Keratinocyte (primary cell): ENCODE data around the gene CFHR3. TPM values are rescaled to one million over a fixed set of nuclear protein-coding genes. Genes with fewer than 3 reads are reported as not detected.

Experiments
- DNase-seq: peaks from one replicate; pipeline ENCODE4 v3.0.0-alpha.2; 2011; ENCODE audit warnings: low read depth, missing footprints, low spot score
- FAIRE-seq: peaks from 2 replicates; lab custom pipeline; 2011; peaks lifted over from hg19 to GRCh38; lab: Jason Lieb, UNC
- H2AFZ ChIP-seq: 2 replicates; pipeline ENCODE4 v1.6.0; 2012; ENCODE audit warnings: low read length, control low read depth, inconsistent platforms; ENCODE audit not compliant: control insufficient read depth
- H3K27ac ChIP-seq: 2 replicates; pipeline ENCODE4 v1.5.1; 2011; ENCODE audit warnings: low read length; ENCODE audit not compliant: control insufficient read depth, insufficient read depth
- H3K27me3 ChIP-seq: 3 replicates; pipeline ENCODE4 v1.6.0; 2011; ENCODE audit warnings: low read length; ENCODE audit not compliant: control insufficient read depth, insufficient read depth; ENCODE audit errors: extremely low read depth
- H3K36me3 ChIP-seq, 2 experiments: 2 replicates in 1 of 2; 3 replicates in 1 of 2; pipeline ENCODE4 v1.5.1; 2011; ENCODE audit warnings: low read length in 2 of 2, mild to moderate bottlenecking in 1 of 2; ENCODE audit not compliant: control insufficient read depth in 2 of 2, insufficient read depth in 2 of 2; ENCODE audit errors: extremely low read depth in 1 of 2
- H3K4me1 ChIP-seq: 3 replicates; pipeline ENCODE4 v1.5.1; 2011; ENCODE audit warnings: low read length; ENCODE audit not compliant: control insufficient read depth, insufficient read depth; ENCODE audit errors: extremely low read depth
- H3K4me2 ChIP-seq: 3 replicates; pipeline ENCODE4 v1.6.0; 2011; ENCODE audit warnings: low read depth, low read length; ENCODE audit not compliant: control insufficient read depth, insufficient read depth; ENCODE audit errors: extremely low read depth
- H3K4me3 ChIP-seq, 3 experiments: fragments of 200-600 bp in 1 of 3; sonication (generic) in 1 of 3; 2 replicates in 2 of 3; 3 replicates in 1 of 3; pipeline ENCODE4 v1.5.1; 2011 to 2016; ENCODE audit warnings: low read length in 3 of 3, mild to moderate bottlenecking in 3 of 3, control low read depth in 2 of 3, inconsistent platforms in 1 of 3, low read depth in 1 of 3, mixed read lengths in 1 of 3, mixed run types in 1 of 3, moderate library complexity in 1 of 3; ENCODE audit not compliant: control insufficient read depth in 2 of 3, insufficient read depth in 2 of 3; ENCODE audit errors: extremely low read depth in 1 of 3
- H3K79me2 ChIP-seq: 2 replicates; pipeline ENCODE4 v1.6.0; 2012; ENCODE audit warnings: low read length; ENCODE audit not compliant: control insufficient read depth, insufficient read depth
- H3K9ac ChIP-seq: 3 replicates; pipeline ENCODE4 v1.6.0; 2011; ENCODE audit warnings: low read length; ENCODE audit not compliant: control insufficient read depth, insufficient read depth; ENCODE audit errors: extremely low read depth
- H3K9me1 ChIP-seq: 3 replicates; pipeline ENCODE4 v1.6.0; 2011; ENCODE audit warnings: low read length; ENCODE audit not compliant: control insufficient read depth, insufficient read depth; ENCODE audit errors: extremely low read depth
- H3K9me3 ChIP-seq: 2 replicates; pipeline ENCODE4 v1.5.1; 2012; ENCODE audit warnings: low read depth, low read length; ENCODE audit not compliant: control insufficient read depth
- H4K20me1 ChIP-seq: 3 replicates; pipeline ENCODE4 v1.6.0; 2011; ENCODE audit warnings: low read length; ENCODE audit not compliant: control insufficient read depth, insufficient read depth; ENCODE audit errors: extremely low read depth
- EZH2 ChIP-seq: IDR thresholded peaks from one replicate; pipeline ENCODE4 v1.6.1; 2012; ENCODE audit warnings: inconsistent platforms, mild to moderate bottlenecking, low read length, moderate library complexity
- dilution Hi-C: fragments of 300-500 bp; cut with MboI; formaldehyde crosslinking; loops from one replicate; pipeline ENCODE4 v1.7.0; 2020; ENCODE audit warnings: low sequenced_read_pairs; ENCODE audit not compliant: extremely low pct_ligation_motif_present
- polyA minus RNA-seq, 3 experiments: library from RNA; depleted of rRNA, polyadenylated mRNA; stranded (reverse); fragments of >200 nt; gene quantifications; 1 replicate in 1 of 3; 2 replicates in 1 of 3; 3 replicates in 1 of 3; pipeline ENCODE4 v1.2.3, GENCODE V29; 2011
- polyA plus RNA-seq, 5 experiments: library from polyadenylated mRNA; depleted of rRNA in 3 of 5; stranded (reverse) in 3 of 5; stranded (forward) in 1 of 5; unstranded in 1 of 5; fragments of >200 nt; gene quantifications; 1 replicate in 1 of 5; 2 replicates in 3 of 5; 3 replicates in 1 of 5; pipeline versions ENCODE4 v1.2.1 to v1.2.3, GENCODE V29; 2011 to 2012; ENCODE audit warnings: missing spikeins in 2 of 5, low read depth in 1 of 5, low replicate concordance in 1 of 5
- TF ChIP-seq, protein P1 (sequence below), 3 experiments: IDR thresholded peaks in 1 of 3; conservative IDR thresholded peaks in 1 of 3; optimal IDR thresholded peaks in 1 of 3; 2 replicates in 2 of 3; 3 replicates in 1 of 3; pipeline versions ENCODE3 to v1.5.1; 2011; ENCODE audit warnings: low read length in 3 of 3, mild to moderate bottlenecking in 3 of 3, moderate library complexity in 2 of 3, control low read depth in 1 of 3, inconsistent platforms in 1 of 3; ENCODE audit not compliant: insufficient read depth in 2 of 3; ENCODE audit errors: extremely low read depth in 1 of 3

Gene CFHR3
- polyA plus RNA-seq (not detected in 3 replicates), polyA minus RNA-seq (not detected in 3 replicates)
- polyA plus RNA-seq (2011; ENCODE audit: low read depth): not detected
- polyA plus RNA-seq (2011; cell fraction: cytosol; rRNA removed): not detected in 2 replicates
- polyA plus RNA-seq (2011; cell fraction: nucleus; rRNA removed): not detected in 2 replicates
- not detected in 2 replicates for polyA plus RNA-seq (2012; ENCODE audit: low replicate concordance)
- polyA minus RNA-seq (2011; cell fraction: cytosol; rRNA and poly(A)+ RNA removed): not detected
- polyA minus RNA-seq (2011; cell fraction: nucleus; rRNA and poly(A)+ RNA removed): not detected in 2 replicates

DNA sequence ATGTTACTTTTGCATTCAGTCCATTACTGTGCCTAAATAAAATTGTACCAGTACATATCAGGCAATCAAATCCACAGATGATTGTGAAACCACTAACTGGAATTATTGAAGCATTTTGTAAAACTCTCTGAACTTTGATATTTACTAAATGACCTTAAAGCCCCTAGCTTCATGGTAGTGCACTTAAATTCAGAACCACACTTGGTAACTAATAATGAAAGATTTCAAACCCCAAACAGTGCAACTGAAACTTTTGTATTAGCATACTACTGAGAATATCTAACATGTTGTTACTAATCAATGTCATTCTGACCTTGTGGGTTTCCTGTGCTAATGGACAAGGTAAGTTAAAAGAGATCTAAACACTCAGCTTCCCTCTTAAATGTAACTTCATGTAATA is at the start of gene CFHR3:
Gene CFHR3 (plus strand): TSS at position 238 of the 400 bp plus-strand sequence. CDS start 47 bp downstream, at position 285.
- H3K36me3 ChIP-seq: no peaks in the 10 kb centered on the region
- H3K79me2 ChIP-seq: no peaks in the 10 kb centered on the region
- no peak for TF ChIP-seq EZH2
- TF ChIP-seq, protein P1, sequence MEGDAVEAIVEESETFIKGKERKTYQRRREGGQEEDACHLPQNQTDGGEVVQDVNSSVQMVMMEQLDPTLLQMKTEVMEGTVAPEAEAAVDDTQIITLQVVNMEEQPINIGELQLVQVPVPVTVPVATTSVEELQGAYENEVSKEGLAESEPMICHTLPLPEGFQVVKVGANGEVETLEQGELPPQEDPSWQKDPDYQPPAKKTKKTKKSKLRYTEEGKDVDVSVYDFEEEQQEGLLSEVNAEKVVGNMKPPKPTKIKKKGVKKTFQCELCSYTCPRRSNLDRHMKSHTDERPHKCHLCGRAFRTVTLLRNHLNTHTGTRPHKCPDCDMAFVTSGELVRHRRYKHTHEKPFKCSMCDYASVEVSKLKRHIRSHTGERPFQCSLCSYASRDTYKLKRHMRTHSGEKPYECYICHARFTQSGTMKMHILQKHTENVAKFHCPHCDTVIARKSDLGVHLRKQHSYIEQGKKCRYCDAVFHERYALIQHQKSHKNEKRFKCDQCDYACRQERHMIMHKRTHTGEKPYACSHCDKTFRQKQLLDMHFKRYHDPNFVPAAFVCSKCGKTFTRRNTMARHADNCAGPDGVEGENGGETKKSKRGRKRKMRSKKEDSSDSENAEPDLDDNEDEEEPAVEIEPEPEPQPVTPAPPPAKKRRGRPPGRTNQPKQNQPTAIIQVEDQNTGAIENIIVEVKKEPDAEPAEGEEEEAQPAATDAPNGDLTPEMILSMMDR (optimal IDR thresholded peaks at IDR 0.05 in 1 of 3, IDR thresholded peaks at IDR 0.05 in 1 of 3, conservative IDR thresholded peaks at IDR 0.05 in 1 of 3; ENCODE audit: extremely low read depth in 1 of 3, insufficient read depth in 2 of 3, low read length in 3 of 3): no peak
- no peaks in the 10 kb centered on the region for H3K9me3 ChIP-seq
- no peaks in the 10 kb centered on the region for H4K20me1 ChIP-seq
- H3K9ac ChIP-seq: no peak within 1 kb of the TSS
- H3K27me3 ChIP-seq: no peaks in the 10 kb centered on the region
- H3K4me1 ChIP-seq: no peaks in the 10 kb centered on the region
- no peak within 1 kb of the TSS for H3K27ac ChIP-seq
- H3K4me2 ChIP-seq: no peak within 1 kb of the TSS
- H3K9me1 ChIP-seq: no peaks in the 10 kb centered on the region
- DNase-seq (no peak), FAIRE-seq (no peak)
- dilution Hi-C loops: no loop called here
- no peak within 1 kb of the TSS for H2AFZ ChIP-seq
- H3K4me3 ChIP-seq: no peak within 1 kb of the TSS

DNA sequence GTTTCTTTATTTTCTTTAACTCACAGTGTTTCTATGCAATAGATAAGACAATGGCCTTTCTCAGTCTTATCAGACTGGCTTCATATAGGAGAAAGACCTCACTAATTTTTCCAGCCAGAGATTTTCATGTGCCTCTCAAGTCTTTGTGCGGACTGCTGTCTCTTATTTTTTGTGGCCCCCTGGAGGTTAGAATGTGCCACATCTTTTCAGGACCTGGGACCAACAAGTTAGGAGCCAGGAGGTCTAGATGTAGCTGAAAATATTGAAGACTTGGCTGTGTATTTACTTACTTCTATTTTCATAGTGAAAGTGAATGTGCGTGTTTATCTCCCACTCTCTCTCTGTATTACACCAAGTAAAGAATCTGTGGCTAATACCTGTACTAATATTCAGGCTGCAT is 42.1 kb upstream of the CFHR3 start:
- Histone ChIP-seq H4K20me1 (no peaks in the 10 kb centered on the region), H2AFZ (no peak overlapping the region), H3K9ac (no peak overlapping the region), H3K9me1 (no peaks in the 10 kb centered on the region), H3K4me3 (no peak overlapping the region), H3K79me2 (no peaks in the 10 kb centered on the region), H3K27ac (no peak overlapping the region), H3K36me3 (no peaks in the 10 kb centered on the region), H3K4me2 (no peak overlapping the region), H3K4me1 (no peaks in the 10 kb centered on the region), H3K27me3 (no peaks in the 10 kb centered on the region), H3K9me3 (no peaks in the 10 kb centered on the region)
- DNase-seq: no peak
- no peak for TF ChIP-seq EZH2
- TF ChIP-seq, protein P1 (optimal IDR thresholded peaks at IDR 0.05 in 1 of 3, IDR thresholded peaks at IDR 0.05 in 1 of 3, conservative IDR thresholded peaks at IDR 0.05 in 1 of 3; ENCODE audit: extremely low read depth in 1 of 3, insufficient read depth in 2 of 3, low read length in 3 of 3): no peak
- FAIRE-seq: no peak
- dilution Hi-C loops: no loop called here
